ENCODE measurements around the gene MBD3L2. TPM values are rescaled to one million over a fixed set of nuclear protein-coding genes. Genes with fewer than 3 reads are reported as not detected.
"Not testable (repeated sequence)": the region's sequence is repeated elsewhere in the genome, so short reads cannot be mapped to it uniquely, and the experiment has no call there.

The MBD3L2 gene
- total RNA-seq, 1 experiment from 2014 or later: not detected

DNA sequence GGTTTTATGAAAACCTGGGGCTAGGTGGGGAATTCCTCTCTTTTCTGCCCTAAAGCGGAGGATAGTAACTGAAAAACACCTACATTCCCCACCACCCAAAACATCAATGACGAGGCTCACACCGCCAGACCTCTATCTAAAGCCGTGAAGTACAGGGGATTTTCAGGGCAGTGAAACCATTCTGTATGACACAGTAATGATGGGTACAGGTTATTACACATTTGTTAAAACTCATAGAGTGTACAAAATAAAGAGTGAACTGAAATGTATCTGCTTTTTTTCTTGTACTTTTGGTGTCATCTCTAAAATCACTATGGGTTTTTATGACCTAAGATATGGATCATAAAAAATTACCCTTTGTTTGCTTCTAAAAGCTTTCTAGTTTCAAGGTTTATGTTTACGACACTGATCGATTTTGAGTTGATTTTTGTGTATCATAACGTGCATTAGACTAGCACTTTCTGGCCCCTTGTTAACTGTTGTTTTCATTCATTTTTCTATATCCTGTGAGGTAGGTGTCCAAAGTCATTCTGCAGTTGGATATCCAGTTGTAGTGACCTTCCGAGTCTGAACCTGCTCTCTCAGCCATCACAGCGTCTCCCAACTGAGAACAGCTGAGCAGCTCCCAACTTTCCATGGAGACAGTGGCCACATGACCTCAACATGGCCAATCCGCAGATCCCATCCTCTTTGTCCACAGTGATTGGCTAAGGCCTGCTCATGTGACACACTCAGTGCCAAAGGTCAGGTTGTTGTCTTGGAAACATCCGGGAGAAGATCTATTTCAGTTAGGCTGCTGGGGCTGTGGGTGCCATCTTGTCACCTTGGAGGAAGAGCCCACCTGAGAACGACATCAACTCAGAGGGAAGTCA lies 38.2 kb upstream of the MBD3L2 start:
- Histone ChIP-seq H3K4me3 (no peak overlapping the region), H3K27ac (no peak overlapping the region), H3K9me2 (ENCODE audit: insufficient read depth) (no peaks in the 10 kb centered on the region), H3K4me1 (replicated peaks; ENCODE audit: insufficient read depth) (no peaks in the 10 kb centered on the region), H4K20me1 (ENCODE audit: insufficient read depth) (no peaks in the 10 kb centered on the region), H2AFZ (no peak overlapping the region), H3K9me3 (ENCODE audit: insufficient read depth, low read depth) (no peaks in the 10 kb centered on the region), H3F3A (ENCODE audit: insufficient read depth, low read depth) (no peaks in the 10 kb centered on the region), H3K79me2 (ENCODE audit: low read depth) (no peaks in the 10 kb centered on the region), H3K27me3 (ENCODE audit: insufficient read depth, low read depth) (peaks cover 26% of the 10 kb centered on the region), H3K36me3 (ENCODE audit: low read depth) (no peaks in the 10 kb centered on the region), H3K4me2 (no peak overlapping the region)
- ChIA-PET CTCF (no interaction called here), POLR2A (ENCODE audit: unreplicated experiment) (no interaction called here)
- TF ChIP-seq EZH2 (IDR thresholded peaks at IDR 0.05; ENCODE audit: low read depth) (no peak), CTCF (conservative IDR thresholded peaks at IDR 0.05) (no peak)
- intact Hi-C loops (cut with micrococcal nuclease; ENCODE audit: unreplicated experiment): no loop called here
- DNase-seq: no peak
- no TSS peak for BruUV-seq (replicated peaks)

GRCh38 chr19:7013678-7014077 lies 35.4 kb upstream of the MBD3L2 start:
- Histone ChIP-seq H3K9me3 (ENCODE audit: insufficient read depth, low read depth) (no peaks in the 10 kb centered on the region), H3K9me2 (ENCODE audit: insufficient read depth) (no peaks in the 10 kb centered on the region), H3K4me1 (replicated peaks; ENCODE audit: insufficient read depth) (no peaks in the 10 kb centered on the region), H3K27me3 (ENCODE audit: insufficient read depth, low read depth) (peaks cover 27% of the 10 kb centered on the region), H3K79me2 (ENCODE audit: low read depth) (no peaks in the 10 kb centered on the region), H3K36me3 (ENCODE audit: low read depth) (no peaks in the 10 kb centered on the region), H3K4me2 (no peak overlapping the region), H2AFZ (no peak overlapping the region), H3K4me3 (no peak overlapping the region), H3K27ac (no peak overlapping the region), H3F3A (ENCODE audit: insufficient read depth, low read depth) (no peaks in the 10 kb centered on the region), H4K20me1 (ENCODE audit: insufficient read depth) (no peaks in the 10 kb centered on the region)
- TF ChIP-seq CTCF (conservative IDR thresholded peaks at IDR 0.05) (no peak), EZH2 (IDR thresholded peaks at IDR 0.05; ENCODE audit: low read depth) (no peak)
- no peak for DNase-seq
- ChIA-PET CTCF (no interaction called here), POLR2A (ENCODE audit: unreplicated experiment) (no interaction called here)
- intact Hi-C loops (cut with micrococcal nuclease; ENCODE audit: unreplicated experiment): no loop called here
- BruUV-seq (replicated peaks): no TSS peak

GRCh38 chr19:7018828-7019227 lies 30.3 kb upstream of the MBD3L2 start:
- H3K9me3 ChIP-seq (ENCODE audit: insufficient read depth, low read depth): no peaks in the 10 kb centered on the region
- BruUV-seq (replicated peaks): no TSS peak
- no peak overlapping the region for H2AFZ ChIP-seq
- no peaks in the 10 kb centered on the region for H3K79me2 ChIP-seq (ENCODE audit: low read depth)
- no peak for DNase-seq
- ChIA-PET POLR2A (ENCODE audit: unreplicated experiment) (no interaction called here), CTCF (no interaction called here)
- H3K4me2 ChIP-seq: no peak overlapping the region
- no peaks in the 10 kb centered on the region for H3F3A ChIP-seq (ENCODE audit: insufficient read depth, low read depth)
- no peak overlapping the region for H3K27ac ChIP-seq
- H3K4me3 ChIP-seq: no peak overlapping the region
- TF ChIP-seq EZH2 (IDR thresholded peaks at IDR 0.05; ENCODE audit: low read depth) (no peak), CTCF (conservative IDR thresholded peaks at IDR 0.05) (no peak)
- H3K36me3 ChIP-seq (ENCODE audit: low read depth): no peaks in the 10 kb centered on the region
- H3K4me1 ChIP-seq (replicated peaks; ENCODE audit: insufficient read depth): no peaks in the 10 kb centered on the region
- intact Hi-C loops (cut with micrococcal nuclease; ENCODE audit: unreplicated experiment): no loop called here
- peaks cover 18% of the 10 kb centered on the region for H3K27me3 ChIP-seq (ENCODE audit: insufficient read depth, low read depth)
- no peaks in the 10 kb centered on the region for H4K20me1 ChIP-seq (ENCODE audit: insufficient read depth)
- H3K9me2 ChIP-seq (ENCODE audit: insufficient read depth): no peaks in the 10 kb centered on the region

- H3K79me2 ChIP-seq (ENCODE audit: low read depth); H2AFZ ChIP-seq; POLR2A ChIA-PET (ENCODE audit: unreplicated experiment); H3K4me2 ChIP-seq; H3K36me3 ChIP-seq (ENCODE audit: low read depth); CTCF ChIA-PET; H4K20me1 ChIP-seq (ENCODE audit: insufficient read depth); intact Hi-C loops (cut with micrococcal nuclease; ENCODE audit: unreplicated experiment); H3K9me3 ChIP-seq (ENCODE audit: insufficient read depth, low read depth); DNase-seq; BruUV-seq (replicated peaks); H3F3A ChIP-seq (ENCODE audit: insufficient read depth, low read depth); H3K4me1 ChIP-seq (replicated peaks; ENCODE audit: insufficient read depth); H3K27ac ChIP-seq; H3K9me2 ChIP-seq (ENCODE audit: insufficient read depth); H3K4me3 ChIP-seq: not testable (repeated sequence)
- H3K27me3 ChIP-seq (ENCODE audit: insufficient read depth, low read depth): peaks cover 18% of the 10 kb centered on the region
These were observed 27.8 kb upstream of the MBD3L2 start, which contains the start of gene MBD3L2B for GRCh38 chr19:7021331-7021730. TSS of gene MBD3L2B (minus strand) at chr19:7021431. CDS start at chr19:7021397, 34 bp downstream.

DNA sequence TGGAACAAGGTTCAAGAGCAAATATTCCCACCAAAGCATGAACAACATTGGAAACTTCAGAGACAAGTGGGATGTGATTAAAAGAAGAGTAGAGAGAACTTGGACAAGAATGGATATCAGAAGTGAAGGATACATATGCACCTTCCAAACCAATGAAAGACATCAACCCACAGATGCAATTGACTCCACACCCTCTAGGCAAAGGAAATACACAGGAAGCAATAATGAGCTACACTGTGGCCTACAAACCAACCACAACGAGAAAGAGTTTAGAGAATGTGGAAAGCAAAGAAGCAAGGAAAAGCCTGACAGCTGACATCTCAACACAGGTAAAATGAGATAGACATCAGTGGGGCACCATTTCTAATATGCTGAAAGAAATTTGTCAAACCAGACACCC lies 20.3 kb upstream of the MBD3L2 start:
- BruUV-seq (replicated peaks); H4K20me1 ChIP-seq (ENCODE audit: insufficient read depth); H3K36me3 ChIP-seq (ENCODE audit: low read depth); H3K79me2 ChIP-seq (ENCODE audit: low read depth); H3K4me1 ChIP-seq (replicated peaks; ENCODE audit: insufficient read depth); H3K4me2 ChIP-seq; H3K27ac ChIP-seq; H3K9me2 ChIP-seq (ENCODE audit: insufficient read depth); H3K9me3 ChIP-seq (ENCODE audit: insufficient read depth, low read depth); H3F3A ChIP-seq (ENCODE audit: insufficient read depth, low read depth); H2AFZ ChIP-seq; CTCF ChIA-PET; POLR2A ChIA-PET (ENCODE audit: unreplicated experiment); H3K27me3 ChIP-seq (ENCODE audit: insufficient read depth, low read depth); H3K4me3 ChIP-seq; DNase-seq; intact Hi-C loops (cut with micrococcal nuclease; ENCODE audit: unreplicated experiment): not testable (repeated sequence)
